GM10266 (cell line): ENCODE data around the gene UBE2D1.

Source experiments
- DNase-seq: peaks from one replicate; pipeline ENCODE4 v3.0.0; 2012; ENCODE audit errors: extremely low spot score
- TF ChIP-seq, protein P1 (sequence below): IDR thresholded peaks from 2 replicates; pipeline ENCODE4 v1.5.1; 2012; ENCODE audit warnings: mild to moderate bottlenecking, low read depth; ENCODE audit not compliant: control insufficient read depth, insufficient read depth; ENCODE audit errors: missing control alignments

Gene UBE2D1

DNA sequence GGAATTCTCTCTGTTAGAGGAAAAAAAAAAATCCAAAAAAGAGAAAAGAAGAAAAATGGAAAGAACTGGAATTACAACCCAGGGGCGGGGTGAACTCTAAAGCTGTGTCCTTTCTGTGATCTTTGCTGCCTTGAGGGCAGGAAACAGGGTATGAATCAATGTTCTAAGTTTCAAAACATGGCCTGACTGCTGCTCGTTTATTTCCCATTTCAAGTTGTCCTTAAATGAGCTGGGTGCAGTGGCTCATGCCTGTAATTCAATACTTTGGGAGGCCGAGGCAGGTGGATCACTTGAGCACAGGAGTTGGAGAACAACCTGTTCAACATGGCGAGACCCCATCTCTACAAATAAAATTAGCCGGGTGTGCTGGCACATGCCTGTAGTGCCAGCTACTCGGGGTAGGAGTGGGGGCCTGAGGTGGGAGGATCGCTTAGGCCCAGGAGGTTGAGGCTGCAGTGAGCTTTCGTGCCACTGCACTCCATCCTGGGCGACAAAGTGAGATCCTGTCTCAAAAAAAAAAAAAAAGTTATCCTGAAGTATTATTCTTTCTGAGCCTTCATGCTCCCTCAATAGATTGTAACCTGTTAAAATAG, 25.7 kb downstream of the UBE2D1 start:
- TF ChIP-seq, protein P1, sequence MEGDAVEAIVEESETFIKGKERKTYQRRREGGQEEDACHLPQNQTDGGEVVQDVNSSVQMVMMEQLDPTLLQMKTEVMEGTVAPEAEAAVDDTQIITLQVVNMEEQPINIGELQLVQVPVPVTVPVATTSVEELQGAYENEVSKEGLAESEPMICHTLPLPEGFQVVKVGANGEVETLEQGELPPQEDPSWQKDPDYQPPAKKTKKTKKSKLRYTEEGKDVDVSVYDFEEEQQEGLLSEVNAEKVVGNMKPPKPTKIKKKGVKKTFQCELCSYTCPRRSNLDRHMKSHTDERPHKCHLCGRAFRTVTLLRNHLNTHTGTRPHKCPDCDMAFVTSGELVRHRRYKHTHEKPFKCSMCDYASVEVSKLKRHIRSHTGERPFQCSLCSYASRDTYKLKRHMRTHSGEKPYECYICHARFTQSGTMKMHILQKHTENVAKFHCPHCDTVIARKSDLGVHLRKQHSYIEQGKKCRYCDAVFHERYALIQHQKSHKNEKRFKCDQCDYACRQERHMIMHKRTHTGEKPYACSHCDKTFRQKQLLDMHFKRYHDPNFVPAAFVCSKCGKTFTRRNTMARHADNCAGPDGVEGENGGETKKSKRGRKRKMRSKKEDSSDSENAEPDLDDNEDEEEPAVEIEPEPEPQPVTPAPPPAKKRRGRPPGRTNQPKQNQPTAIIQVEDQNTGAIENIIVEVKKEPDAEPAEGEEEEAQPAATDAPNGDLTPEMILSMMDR = no peak
- DNase-seq = no peak

DNA sequence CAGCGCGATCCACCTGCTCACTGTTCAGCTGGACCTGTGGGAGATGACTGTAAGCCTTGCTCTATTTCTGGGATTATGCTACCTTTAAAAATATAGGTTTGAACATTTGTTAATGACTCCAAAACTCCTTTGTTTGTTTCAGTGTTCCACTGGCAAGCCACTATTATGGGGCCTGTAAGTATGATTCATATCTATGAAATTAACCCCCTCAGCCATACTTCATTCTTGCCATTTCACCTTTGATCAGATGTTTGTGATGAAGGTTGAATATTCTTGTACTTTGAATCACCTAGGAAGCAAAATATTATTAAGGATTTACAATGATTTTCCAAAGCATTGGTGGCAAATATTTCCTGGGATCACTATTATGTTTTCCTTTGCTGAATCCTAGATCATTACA, 26.5 kb downstream of the UBE2D1 start:
- TF ChIP-seq, protein P1 = no peak
- DNase-seq = no peak

DNA sequence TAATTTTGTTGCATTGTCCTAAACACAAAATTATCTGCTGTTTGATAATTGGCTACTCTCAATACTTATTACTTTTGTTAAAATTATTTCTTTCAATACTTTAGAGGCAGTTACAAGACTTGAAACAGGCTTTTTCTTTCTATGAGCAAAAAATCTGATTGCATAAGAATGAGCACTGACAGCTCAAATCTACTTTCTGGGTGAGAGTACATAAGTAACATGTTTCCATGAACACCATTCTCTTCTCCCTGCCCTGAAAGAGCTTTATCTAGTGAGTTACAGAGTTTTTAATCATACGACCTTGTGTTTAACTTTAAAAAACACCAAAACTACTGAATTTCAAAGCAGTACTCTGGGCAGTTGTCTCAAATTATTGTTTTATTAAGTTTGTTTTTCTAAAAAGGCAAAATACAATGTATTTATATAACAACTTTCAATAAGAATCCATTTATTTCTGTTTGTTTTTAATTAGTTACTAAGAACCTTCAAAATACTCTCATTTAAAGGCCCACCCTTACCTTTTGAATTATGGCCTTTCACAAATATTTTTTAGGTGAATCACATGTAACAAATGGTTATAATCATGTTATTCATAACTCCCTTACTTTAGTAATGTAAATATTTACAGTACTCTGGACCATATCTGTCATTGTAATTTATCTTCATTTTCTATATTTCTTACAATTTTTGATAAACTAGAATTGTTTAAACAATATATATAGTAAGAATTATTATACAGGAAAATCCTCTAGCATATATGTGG, 27.4 kb downstream of the UBE2D1 start:
- TF ChIP-seq, protein P1 = no peak
- no peak for DNase-seq

DNA sequence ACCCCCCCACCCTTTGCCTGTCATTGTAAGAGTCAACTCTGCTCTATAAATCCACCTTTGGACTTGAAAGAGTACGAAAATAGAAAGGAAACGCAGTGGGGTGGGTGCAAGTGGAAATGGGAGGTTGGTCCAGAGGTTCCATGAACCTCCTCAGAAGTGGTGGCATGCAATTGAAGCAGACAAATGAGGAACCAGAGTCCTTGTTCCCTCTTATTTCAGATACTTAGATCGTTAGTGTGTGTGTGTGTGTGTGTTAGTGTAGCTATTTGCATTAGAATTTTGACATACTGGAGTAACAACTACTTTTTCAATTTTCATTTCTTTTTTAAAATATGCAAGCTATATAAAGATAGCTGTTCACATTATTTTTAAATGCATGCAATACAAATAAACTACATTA, 32.3 kb downstream of the UBE2D1 start:
- TF ChIP-seq, protein P1 = no peak
- DNase-seq = no peak

DNA sequence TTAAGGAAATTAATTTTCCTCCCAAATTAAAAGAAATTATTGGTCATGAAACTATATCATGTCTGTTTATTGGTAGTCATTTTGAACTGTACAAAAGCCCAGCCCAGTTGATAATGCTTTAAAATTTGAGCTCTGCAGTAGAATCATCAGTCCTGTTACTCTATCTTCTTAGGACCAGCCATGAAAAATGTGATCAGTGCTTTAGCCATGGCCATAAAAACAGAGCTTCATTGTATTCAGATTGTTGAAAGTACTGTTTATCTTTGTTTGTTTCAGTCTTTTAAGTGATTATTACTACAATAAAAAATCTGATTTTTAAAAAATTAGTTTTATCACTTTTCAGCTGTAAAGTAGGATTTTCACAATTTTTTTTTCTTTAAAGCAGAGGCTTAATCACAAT, 36.7 kb downstream of the UBE2D1 start:
- TF ChIP-seq, protein P1 = no peak
- no peak for DNase-seq

DNA sequence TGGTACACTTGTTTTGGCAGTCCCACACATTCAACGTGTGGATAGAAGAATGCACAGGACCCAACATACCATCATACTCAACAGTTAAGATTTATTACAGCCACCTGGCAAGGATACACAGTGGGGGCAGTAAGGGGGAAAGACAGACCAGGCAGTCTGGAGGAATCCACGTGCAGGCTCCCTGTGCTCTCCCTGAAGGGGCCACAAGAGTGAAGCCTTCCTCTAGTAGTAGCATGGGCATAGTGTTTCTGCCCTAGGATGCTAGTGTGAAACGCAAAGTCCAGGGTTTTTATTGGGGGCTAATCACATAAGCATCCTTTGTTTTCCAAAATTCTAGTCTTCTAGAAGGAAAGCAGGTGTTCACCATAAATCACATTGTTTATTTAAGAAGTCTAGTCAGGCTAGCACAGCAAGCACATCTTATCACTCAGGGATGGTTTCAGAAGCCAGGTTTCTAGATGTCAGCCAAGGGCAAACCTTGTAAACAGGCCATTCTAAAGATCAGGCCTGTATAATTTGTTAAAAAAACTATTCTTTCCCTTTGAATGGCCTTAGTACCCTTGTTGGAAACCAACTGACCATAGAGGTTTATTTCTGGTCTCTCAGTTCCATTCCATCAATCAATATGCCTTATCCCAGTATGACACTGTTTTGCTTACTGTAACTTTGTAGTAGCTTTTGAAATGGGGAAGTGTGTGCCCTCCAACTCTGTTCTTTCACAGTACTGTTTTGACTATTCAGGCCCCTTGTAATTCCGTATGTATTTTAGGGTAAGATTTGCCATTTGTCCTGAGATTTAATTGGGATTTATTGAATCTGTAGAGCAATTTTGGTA, 38.0 kb downstream of the UBE2D1 start:
- DNase-seq = no peak
- TF ChIP-seq, protein P1 = no peak
